ENCODE results near the gene USP53. TPM values are rescaled to one million over a fixed set of nuclear protein-coding genes. Genes with fewer than 3 reads are reported as not detected.

USP53 gene
- polyA plus RNA-seq, 1 of the 3 experiments (the other 2 are of a cell fraction), result 8.1 TPM

- Histone ChIP-seq H3K9ac (no peak overlapping the region), H2AFZ (ENCODE audit: low read depth) (no peak overlapping the region), H3F3A (replicated peaks; ENCODE audit: insufficient read depth) (no peaks in the 10 kb centered on the region), H3K27ac (ENCODE audit: low read depth in 2 of 2, low read length in 1 of 2) (no peak overlapping the region), H3K36me3 (replicated peaks in 1 of 2; ENCODE audit: control insufficient read depth in 1 of 2, insufficient read depth in 2 of 2, low read length in 1 of 2) (peaks cover 35 to 53% of the 10 kb centered on the region in 2 experiments), H3K9me2 (no peaks in the 10 kb centered on the region), H3K4me3 (ENCODE audit: low read depth in 2 of 2, low read length in 1 of 2) (no peak overlapping the region), H3K4me2 (no peak overlapping the region), H3K4me1 (ENCODE audit: control insufficient read depth in 1 of 2, insufficient read depth in 2 of 2, low read depth in 1 of 2, low read length in 1 of 2) (no peaks in the 10 kb centered on the region; a peak in 1 of 4 replicates), H4K20me1 (ENCODE audit: insufficient read depth) (no peaks in the 10 kb centered on the region), H3K9me3 (no peaks in the 10 kb centered on the region), H3K79me2 (ENCODE audit: insufficient read depth) (no peaks in the 10 kb centered on the region), H3K27me3 (ENCODE audit: insufficient read depth) (no peaks in the 10 kb centered on the region)
- ChIA-PET POLR2A (no interaction called here), CTCF (interaction anchor here (1.2 kb wide), 1 partner anchor 21 kb away, joined by 3 read pairs; no protein-coding TSS in a partner anchor)
- DNase-seq, result no peak
- TF ChIP-seq PBX3 (IDR thresholded peaks at IDR 0.05) (peak; percentile 69), FOXJ3 (CRISPR knock-in tag; IDR thresholded peaks at IDR 0.05) (no peak), TCF12 (IDR thresholded peaks at IDR 0.05) (no peak), MEF2A (IDR thresholded peaks at IDR 0.05; ENCODE audit: borderline replicate concordance, low read depth) (no peak), JUND (IDR thresholded peaks at IDR 0.05) (peak; percentile 43; the same call in 1 of the 2 replicates), RFX5 (IDR thresholded peaks at IDR 0.05; ENCODE audit: low read length) (no peak), CTCF (IDR thresholded peaks at IDR 0.05) (no peak)
- 86% methylated on average over 6 of the region's 6 CpGs for WGBS (ENCODE audit: low lambda C conversion rate)
Measured at GRCh38 chr4:119260528-119260927, 48.0 kb downstream of the USP53 start.

- Histone ChIP-seq H3K27me3 (ENCODE audit: insufficient read depth) (no peaks in the 10 kb centered on the region), H4K20me1 (ENCODE audit: insufficient read depth) (no peaks in the 10 kb centered on the region), H3K4me3 (ENCODE audit: low read depth in 2 of 2, low read length in 1 of 2) (no peak overlapping the region), H3F3A (replicated peaks; ENCODE audit: insufficient read depth) (no peaks in the 10 kb centered on the region), H3K9ac (no peak overlapping the region), H3K9me2 (no peaks in the 10 kb centered on the region), H2AFZ (ENCODE audit: low read depth) (no peak overlapping the region), H3K4me2 (no peak overlapping the region), H3K79me2 (ENCODE audit: insufficient read depth) (no peaks in the 10 kb centered on the region), H3K9me3 (no peaks in the 10 kb centered on the region), H3K4me1 (ENCODE audit: control insufficient read depth in 1 of 2, insufficient read depth in 2 of 2, low read depth in 1 of 2, low read length in 1 of 2) (no peaks in the 10 kb centered on the region; a peak in 1 of 4 replicates), H3K27ac (ENCODE audit: low read depth in 2 of 2, low read length in 1 of 2) (no peak overlapping the region), H3K36me3 (replicated peaks in 1 of 2; ENCODE audit: control insufficient read depth in 1 of 2, insufficient read depth in 2 of 2, low read length in 1 of 2) (peaks cover 23 to 58% of the 10 kb centered on the region in 2 experiments)
- ChIA-PET CTCF (no interaction called here), POLR2A (no interaction called here)
- 91% methylated on average over 1 of the region's 1 CpG for WGBS (ENCODE audit: low lambda C conversion rate)
- no peak for TF ChIP-seq SMC3 (IDR thresholded peaks at IDR 0.05; ENCODE audit: low read depth, low read length)
- no peak for TF ChIP-seq RFX5 (IDR thresholded peaks at IDR 0.05; ENCODE audit: low read length)
- no peak for TF ChIP-seq POLR2AphosphoS5 (IDR thresholded peaks at IDR 0.05; ENCODE audit: low read depth, low read length)
- no peak for TF ChIP-seq MEF2A (IDR thresholded peaks at IDR 0.05; ENCODE audit: borderline replicate concordance, low read depth)
- TF ChIP-seq USF2 (IDR thresholded peaks at IDR 0.05; ENCODE audit: borderline replicate concordance, low read depth, low read length), result no peak
- TF ChIP-seq GATA2 (CRISPR knock-in tag; IDR thresholded peaks at IDR 0.05), result no peak
- no peak for TF ChIP-seq NRF1 (IDR thresholded peaks at IDR 0.05; ENCODE audit: low read depth, low read length)
- TF ChIP-seq FOXJ3 (CRISPR knock-in tag; IDR thresholded peaks at IDR 0.05), result no peak
- TF ChIP-seq FOXM1 (IDR thresholded peaks at IDR 0.05; ENCODE audit: low read depth), result no peak
- no peak for TF ChIP-seq USF1 (IDR thresholded peaks at IDR 0.05; ENCODE audit: borderline replicate concordance, low read depth)
- no peak for TF ChIP-seq MXI1 (IDR thresholded peaks at IDR 0.05; ENCODE audit: low read depth, low read length)
- TF ChIP-seq FOSL2 (IDR thresholded peaks at IDR 0.05; ENCODE audit: borderline replicate concordance, low read depth), result no peak
- no peak for TF ChIP-seq MAX (IDR thresholded peaks at IDR 0.05; ENCODE audit: low read depth)
- no peak for TF ChIP-seq CHD2 (IDR thresholded peaks at IDR 0.05; ENCODE audit: low read length, partially characterized antibody)
- TF ChIP-seq SIN3A (IDR thresholded peaks at IDR 0.05; ENCODE audit: borderline replicate concordance, low read depth, low read length), result no peak
- TF ChIP-seq JUND (IDR thresholded peaks at IDR 0.05), result no peak
- TF ChIP-seq NFIC (IDR thresholded peaks at IDR 0.05; ENCODE audit: borderline replicate concordance), result no peak
- TF ChIP-seq PBX3 (IDR thresholded peaks at IDR 0.05), result no peak
- no peak for TF ChIP-seq EP300 (IDR thresholded peaks at IDR 0.05; ENCODE audit: borderline replicate concordance in 1 of 2, low read depth in 1 of 2, low read length in 1 of 2)
- no peak for TF ChIP-seq TCF12 (IDR thresholded peaks at IDR 0.05)
- DNase-seq, result no peak
Measured at GRCh38 chr4:119261986-119262385, 49.5 kb downstream of the USP53 start.

Data from SK-N-SH (cell line).